T-helper 1 cell (primary cell): ENCODE measurements around the gene NGFR.

Source experiments
- DNase-seq, 5 donors: peaks; one replicate each; pipeline ENCODE4 v3.0.0-alpha.2; 2012 to 2020

Gene NGFR

GRCh38 chr17:49518346-49519078 is 23.4 kb downstream of the NGFR start:
- no peak for DNase-seq

GRCh38 chr17:49519781-49520180 is 24.7 kb downstream of the NGFR start:
- DNase-seq: no peak

GRCh38 chr17:49520386-49521087 is 25.4 kb downstream of the NGFR start:
- DNase-seq: no peak

- DNase-seq: no peak
Measured at GRCh38 chr17:49521088-49521450, 26.0 kb downstream of the NGFR start.

- DNase-seq: no peak
Measured at GRCh38 chr17:49521471-49522356, 26.6 kb downstream of the NGFR start.

GRCh38 chr17:49522357-49522890 is 27.3 kb downstream of the NGFR start:
- no peak for DNase-seq

GRCh38 chr17:49523196-49523595 is 28.1 kb downstream of the NGFR start:
- no peak for DNase-seq

- peak in 1 of 5 donors; percentile 19 for DNase-seq
Measured at GRCh38 chr17:49523706-49524472, 28.8 kb downstream of the NGFR start.

- no peak for DNase-seq
Measured at GRCh38 chr17:49524473-49525359, 29.6 kb downstream of the NGFR start.

- no peak for DNase-seq
Measured at GRCh38 chr17:49525831-49526741, 31.0 kb downstream of the NGFR start.

- no peak for DNase-seq
Measured at GRCh38 chr17:49527927-49528651, 33.0 kb downstream of the NGFR start.

GRCh38 chr17:49528966-49529365 is 33.9 kb downstream of the NGFR start:
- no peak for DNase-seq

GRCh38 chr17:49530118-49530517 is 35.0 kb downstream of the NGFR start:
- no peak for DNase-seq

GRCh38 chr17:49543860-49544259 is 48.8 kb downstream of the NGFR start:
- DNase-seq: no peak

- no peak for DNase-seq
Measured at GRCh38 chr17:49545007-49545660, 50.0 kb downstream of the NGFR start.

- no peak for DNase-seq
Measured at GRCh38 chr17:49545806-49546545, 50.9 kb downstream of the NGFR start.

GRCh38 chr17:49546546-49547535 is 51.7 kb downstream of the NGFR start:
- DNase-seq: no peak
